ENCODE results near the gene DRD5. TPM values are rescaled to one million over a fixed set of nuclear protein-coding genes. Genes with fewer than 3 reads are reported as not detected.
"Not testable (repeated sequence)": the region's sequence is repeated elsewhere in the genome, so short reads cannot be mapped to it uniquely, and the experiment has no call there.

Gene DRD5
- total and polyA plus RNA-seq, 10 of the 15 experiments (the other 5 are each of a cell fraction or from before 2014, with no cell fraction given) = not detected

DNA sequence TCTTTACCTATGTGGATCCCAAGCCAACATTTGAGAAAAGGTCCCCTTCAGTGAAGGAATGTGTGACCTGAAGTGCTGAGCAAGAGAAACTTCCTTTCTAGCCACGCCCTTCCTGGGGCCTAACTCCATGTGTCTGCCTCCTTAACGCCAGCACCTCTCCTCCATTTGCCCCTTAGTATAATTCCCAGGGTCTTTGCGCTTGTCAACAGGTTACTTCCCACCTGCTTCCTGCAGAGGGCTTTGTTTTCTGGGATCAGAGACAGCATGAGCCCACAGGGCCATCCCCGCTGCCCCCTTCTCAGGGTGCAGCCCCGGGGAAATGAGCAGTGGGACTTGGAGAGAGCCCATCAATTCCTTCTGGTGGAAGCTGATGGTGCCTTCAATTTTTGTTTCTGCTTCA lies 45.9 kb upstream of the DRD5 start:
- Histone ChIP-seq H3K27ac (ENCODE audit: control insufficient read depth, insufficient read depth) (no peak overlapping the region), H3K79me2 (ENCODE audit: control insufficient read depth, insufficient read depth, low read length) (no peaks in the 10 kb centered on the region), H3K9me3 (replicated peaks; ENCODE audit: control insufficient read depth, insufficient read depth, low read length) (no peaks in the 10 kb centered on the region), H3K4me2 (ENCODE audit: control insufficient read depth, insufficient read depth) (no peak overlapping the region), H3K36me3 (ENCODE audit: control insufficient read depth in 2 of 2, insufficient read depth in 2 of 2, low read length in 1 of 2) (no peaks in the 10 kb centered on the region), H3K27me3 (replicated peaks in 1 of 2; ENCODE audit: control insufficient read depth in 2 of 2, insufficient read depth in 2 of 2, low read length in 1 of 2) (no peaks in the 10 kb centered on the region), H4K20me1 (ENCODE audit: control insufficient read depth, insufficient read depth) (no peaks in the 10 kb centered on the region), H3K9ac (ENCODE audit: control insufficient read depth, insufficient read depth, low read length) (no peak overlapping the region), H3K4me3 (no peak overlapping the region), H3K4me1 (ENCODE audit: control insufficient read depth, insufficient read depth, low read length) (no peaks in the 10 kb centered on the region), H2AFZ (ENCODE audit: control insufficient read depth, low read depth, low read length) (no peak overlapping the region)
- DNase-seq (ENCODE audit: low read depth, low spot score) (no peak), ATAC-seq (no peak), FAIRE-seq (no peak)
- ChIA-PET CTCF (no interaction called here), RAD21 (ENCODE audit: unreplicated experiment) (no interaction called here), SMC1A (ENCODE audit: uncharacterized antibody, unreplicated experiment) (no interaction called here), POLR2A (no interaction called here)
- intact Hi-C loops (cut with micrococcal nuclease; ENCODE audit: unreplicated experiment) (no loop called here), in situ Hi-C loops (cut with MboI) (no loop called here)
- 36% methylated on average over 5 of the region's 5 CpGs for WGBS (ENCODE audit: insufficient coverage, insufficient replicate concordance, low lambda C conversion rate, missing lambda C conversion rate)
- no TSS peak for BruUV-seq (replicated peaks)
- no peak for TF ChIP-seq DPF2 (IDR thresholded peaks at IDR 0.05)
- TF ChIP-seq RAD21 (IDR thresholded peaks at IDR 0.05; ENCODE audit: insufficient read depth, low read depth, low read length) = no peak
- no peak for TF ChIP-seq ZNF384 (IDR thresholded peaks at IDR 0.05; ENCODE audit: borderline replicate concordance, low read depth, low read length)
- no peak for TF ChIP-seq TAF1 (IDR thresholded peaks at IDR 0.05; ENCODE audit: borderline replicate concordance, low read depth, low read length)
- no peak for TF ChIP-seq SMAD1 (IDR thresholded peaks at IDR 0.05; ENCODE audit: low read depth, partially characterized antibody)
- no peak for TF ChIP-seq JUNB (IDR thresholded peaks at IDR 0.05)
- no peak for TF ChIP-seq IKZF1 (conservative IDR thresholded peaks at IDR 0.05)
- TF ChIP-seq IRF3 (IDR thresholded peaks at IDR 0.05) = no peak
- no peak for TF ChIP-seq STAT1 (conservative IDR thresholded peaks at IDR 0.05)
- TF ChIP-seq FOS (IDR thresholded peaks at IDR 0.05; ENCODE audit: borderline replicate concordance, extremely low read depth, insufficient read length) = no peak
- no peak for TF ChIP-seq FOXK2 (IDR thresholded peaks at IDR 0.05)
- no peak for TF ChIP-seq SMC3 (IDR thresholded peaks at IDR 0.05; ENCODE audit: borderline replicate concordance, low read length)
- no peak for TF ChIP-seq IKZF2 (IDR thresholded peaks at IDR 0.05)

GRCh38 chr4:9737280-9737679 lies 44.2 kb upstream of the DRD5 start:
- DNase-seq (ENCODE audit: low read depth, low spot score); intact Hi-C loops (cut with micrococcal nuclease; ENCODE audit: unreplicated experiment); H3K9me3 ChIP-seq (replicated peaks; ENCODE audit: control insufficient read depth, insufficient read depth, low read length); H3K4me1 ChIP-seq (ENCODE audit: control insufficient read depth, insufficient read depth, low read length); H3K79me2 ChIP-seq (ENCODE audit: control insufficient read depth, insufficient read depth, low read length); FAIRE-seq; H3K9ac ChIP-seq (ENCODE audit: control insufficient read depth, insufficient read depth, low read length); BruUV-seq (replicated peaks); H3K4me2 ChIP-seq (ENCODE audit: control insufficient read depth, insufficient read depth); H3K27ac ChIP-seq (ENCODE audit: control insufficient read depth, insufficient read depth); H4K20me1 ChIP-seq (ENCODE audit: control insufficient read depth, insufficient read depth); ATAC-seq; RAD21 ChIA-PET (ENCODE audit: unreplicated experiment); CTCF ChIA-PET; H3K36me3 ChIP-seq (ENCODE audit: control insufficient read depth in 2 of 2, insufficient read depth in 2 of 2, low read length in 1 of 2); SMC1A ChIA-PET (ENCODE audit: uncharacterized antibody, unreplicated experiment); H2AFZ ChIP-seq (ENCODE audit: control insufficient read depth, low read depth, low read length); POLR2A ChIA-PET; H3K4me3 ChIP-seq; in situ Hi-C loops (cut with MboI); H3K27me3 ChIP-seq (replicated peaks in 1 of 2; ENCODE audit: control insufficient read depth in 2 of 2, insufficient read depth in 2 of 2, low read length in 1 of 2): not testable (repeated sequence)
- WGBS (ENCODE audit: insufficient coverage, insufficient replicate concordance, low lambda C conversion rate, missing lambda C conversion rate) = 25% methylated on average over 7 of the region's 7 CpGs

GRCh38 chr4:9743789-9744188 lies 37.6 kb upstream of the DRD5 start:
- H3K4me1 ChIP-seq (ENCODE audit: control insufficient read depth, insufficient read depth, low read length); POLR2A ChIA-PET; H3K9ac ChIP-seq (ENCODE audit: control insufficient read depth, insufficient read depth, low read length); H3K9me3 ChIP-seq (replicated peaks; ENCODE audit: control insufficient read depth, insufficient read depth, low read length); DNase-seq (ENCODE audit: low read depth, low spot score); H3K79me2 ChIP-seq (ENCODE audit: control insufficient read depth, insufficient read depth, low read length); H4K20me1 ChIP-seq (ENCODE audit: control insufficient read depth, insufficient read depth); H3K4me2 ChIP-seq (ENCODE audit: control insufficient read depth, insufficient read depth); H3K27ac ChIP-seq (ENCODE audit: control insufficient read depth, insufficient read depth); RAD21 ChIA-PET (ENCODE audit: unreplicated experiment); FAIRE-seq; BruUV-seq (replicated peaks); ATAC-seq; H3K4me3 ChIP-seq; H2AFZ ChIP-seq (ENCODE audit: control insufficient read depth, low read depth, low read length); in situ Hi-C loops (cut with MboI); intact Hi-C loops (cut with micrococcal nuclease; ENCODE audit: unreplicated experiment); H3K27me3 ChIP-seq (replicated peaks in 1 of 2; ENCODE audit: control insufficient read depth in 2 of 2, insufficient read depth in 2 of 2, low read length in 1 of 2); H3K36me3 ChIP-seq (ENCODE audit: control insufficient read depth in 2 of 2, insufficient read depth in 2 of 2, low read length in 1 of 2): not testable (repeated sequence)
- 21% methylated on average over 4 of the region's 4 CpGs for WGBS (ENCODE audit: insufficient coverage, insufficient replicate concordance, low lambda C conversion rate, missing lambda C conversion rate)
- ChIA-PET SMC1A (ENCODE audit: uncharacterized antibody, unreplicated experiment) (interaction anchor here (1.0 to 1.2 kb wide), 2 partner anchors 156 to 270 kb away, joined by 3 read pairs; no protein-coding TSS in a partner anchor), CTCF (interaction anchor here (1.0 kb wide), 1 partner anchor 270 kb away, joined by 3 read pairs; no protein-coding TSS in a partner anchor)

All from GM12878 (cell line).